Stomach (tissue), 9 donors: ENCODE measurements around the gene C10orf67. TPM values are rescaled to one million over a fixed set of nuclear protein-coding genes. Genes with fewer than 3 reads are reported as not detected.

Experiments
- DNase-seq, 2 donors: peaks; one replicate each; pipeline versions ENCODE4 v3.0.0 to v3.0.0-alpha.2; 2013 to 2019
- H3K27ac ChIP-seq, 5 donors: fragments of 200-600 bp in 4 of 5; sonication (generic) in 4 of 5; one replicate each; pipeline ENCODE4 v1.5.1; 2013 to 2019; ENCODE audit warnings: mild to moderate bottlenecking in 1 of 5, moderate library complexity in 1 of 5
- H3K27me3 ChIP-seq, 3 donors: fragments of 200-600 bp; sonication (generic); one replicate each; pipeline ENCODE4 v1.5.1; 2017 to 2019; ENCODE audit warnings: mixed run types in 1 of 3
- H3K36me3 ChIP-seq, 4 donors: fragments of 200-600 bp; sonication (generic); 1 replicate in 3 of 4; 2 replicates in 1 of 4; pipeline ENCODE4 v1.5.1; 2016 to 2019
- H3K4me1 ChIP-seq, 4 donors: fragments of 200-600 bp; sonication (generic); one replicate each; pipeline ENCODE4 v1.5.1; 2016 to 2019
- H3K4me3 ChIP-seq, 4 donors: fragments of 200-600 bp; sonication (generic) in 3 of 4; one replicate each; pipeline ENCODE4 v1.5.1; 2016 to 2019; ENCODE audit warnings: mild to moderate bottlenecking in 1 of 4
- H3K9me3 ChIP-seq, 4 donors: fragments of 200-600 bp; sonication (generic); one replicate each; pipeline ENCODE4 v1.5.1; 2016 to 2019
- CTCF ChIP-seq, 7 experiments: fragments of 450-650 bp in 4 of 7; fragments of 200-600 bp in 3 of 7; sonication (generic) in 3 of 7; IDR thresholded peaks; one replicate each; pipeline ENCODE4 v1.5.1; 2016 to 2019; ENCODE audit warnings: antibody characterized with exemption in 7 of 7, control low read depth in 2 of 7, mild to moderate bottlenecking in 1 of 7
- EP300 ChIP-seq: sonication (generic); formaldehyde crosslinking; IDR thresholded peaks from one replicate; pipeline ENCODE4 v1.6.1; 2017; ENCODE audit warnings: antibody characterized with exemption
- POLR2A ChIP-seq, 4 donors: fragments of 450-650 bp; IDR thresholded peaks; one replicate each; pipeline ENCODE4 v1.6.1; 2016; ENCODE audit warnings: antibody characterized with exemption in 4 of 4, control low read depth in 2 of 4, mild to moderate bottlenecking in 1 of 4, moderate library complexity in 1 of 4
- POLR2AphosphoS5 ChIP-seq, 3 donors: sonication (generic); formaldehyde crosslinking; IDR thresholded peaks; one replicate each; pipeline ENCODE4 v1.6.1; 2016; ENCODE audit warnings: antibody characterized with exemption in 3 of 3
- WGBS, 5 donors: extraction: QIAGEN DNeasy Blood & Tissue Kit in 3 of 5; methylation state at CpG; one replicate each; pipeline versions ENCODE4 v1.1.5 to v1.1.7; 2013 to 2018; 5-methylcytosine and 5-hydroxymethylcytosine counted together
- intact Hi-C: fragments of 100-400 bp; cut with DNase I; formaldehyde crosslinking; loops from one replicate; pipeline ENCODE4 v1.15.1; 2023; ENCODE audit warnings: low total_unique reads
- polyA plus RNA-seq, 3 donors: library from polyadenylated mRNA; stranded (reverse); fragments of 200-250 nt; gene quantifications; one replicate each; pipeline ENCODE4 v1.2.3, GENCODE V29; 2013
- total RNA-seq, 5 donors: library from RNA; depleted of rRNA; stranded (reverse); fragments of >200 nt; gene quantifications; one replicate each; pipeline versions ENCODE4 v1.1.0 to v1.2.3, GENCODE V29; 2014 to 2016
- donor health status: healthy with polysubstance abuse.
- donor health status: Bipolar disorder and iron deficiency.
- donor health status: healthy.

The C10orf67 gene
- total and polyA plus RNA-seq, 8 donors: 0.18 to 1.2 (median 0.31) TPM; not detected in 5

GRCh38 chr10:23338155-23338828, 6.3 kb downstream of the C10orf67 start:
- intact Hi-C loops: no loop called here
- no peak for DNase-seq
- no peak overlapping the region for H3K27ac ChIP-seq
- H3K27me3 ChIP-seq: peaks cover 0 to 10% (median 0%) of the 10 kb centered on the region in 3 donors
- no peaks in the 10 kb centered on the region for H3K9me3 ChIP-seq
- no peaks in the 10 kb centered on the region for H3K36me3 ChIP-seq
- TF ChIP-seq POLR2A (IDR thresholded peaks at IDR 0.05) (no peak), POLR2AphosphoS5 (IDR thresholded peaks at IDR 0.05) (no peak), EP300 (no peak), CTCF (IDR thresholded peaks at IDR 0.05) (no peak)
- H3K4me3 ChIP-seq: no peak overlapping the region
- 58 to 71% (median 63%) methylated on average over 11 of the region's 11 CpGs for WGBS, 5 donors
- H3K4me1 ChIP-seq: peaks cover 0 to under 1% (median 0%) of the 10 kb centered on the region in 4 donors

- intact Hi-C loops: no loop called here
- Histone ChIP-seq H3K27ac (no peak overlapping the region), H3K4me1 (no peaks in the 10 kb centered on the region), H3K36me3 (no peaks in the 10 kb centered on the region), H3K4me3 (no peak overlapping the region), H3K9me3 (no peaks in the 10 kb centered on the region), H3K27me3 (peaks cover 0 to 3% (median 0%) of the 10 kb centered on the region in 3 donors)
- WGBS, 5 donors: 73 to 88% (median 80%) methylated on average over 1 of the region's 1 CpG
- TF ChIP-seq CTCF (IDR thresholded peaks at IDR 0.05) (no peak), EP300 (no peak), POLR2A (IDR thresholded peaks at IDR 0.05) (no peak), POLR2AphosphoS5 (IDR thresholded peaks at IDR 0.05) (no peak)
- DNase-seq: no peak
These were observed 7.0 kb downstream of the C10orf67 start for GRCh38 chr10:23337616-23338015.

GRCh38 chr10:23331567-23332301, 12.9 kb downstream of the C10orf67 start:
- Histone ChIP-seq H3K4me1 (no peaks in the 10 kb centered on the region), H3K9me3 (no peaks in the 10 kb centered on the region), H3K27ac (no peak overlapping the region), H3K27me3 (no peaks in the 10 kb centered on the region), H3K4me3 (no peak overlapping the region), H3K36me3 (no peaks in the 10 kb centered on the region)
- TF ChIP-seq POLR2A (IDR thresholded peaks at IDR 0.05): no peak
- DNase-seq: no peak
- intact Hi-C loops: no loop called here
- WGBS, 5 donors: 70 to 85% (median 80%) methylated on average over 8 of the region's 8 CpGs

GRCh38 chr10:23330948-23331347, 13.6 kb downstream of the C10orf67 start:
- TF ChIP-seq POLR2AphosphoS5 (IDR thresholded peaks at IDR 0.05): no peak
- TF ChIP-seq EP300: no peak
- no peak for TF ChIP-seq CTCF (IDR thresholded peaks at IDR 0.05)
- no peak for TF ChIP-seq POLR2A (IDR thresholded peaks at IDR 0.05)
- H3K4me3 ChIP-seq: no peak overlapping the region
- WGBS, 5 donors: 76 to 86% (median 84%) methylated on average over 7 of the region's 7 CpGs
- H3K27me3 ChIP-seq: no peaks in the 10 kb centered on the region
- H3K4me1 ChIP-seq: no peaks in the 10 kb centered on the region
- no peaks in the 10 kb centered on the region for H3K9me3 ChIP-seq
- H3K36me3 ChIP-seq: no peaks in the 10 kb centered on the region
- intact Hi-C loops: no loop called here
- DNase-seq: no peak
- H3K27ac ChIP-seq: no peak overlapping the region
